Spleen (tissue), 11 donors: Measurements from ENCODE around the gene BCAT1. TPM values are rescaled to one million over a fixed set of nuclear protein-coding genes. Genes with fewer than 3 reads are reported as not detected.
"Not testable (repeated sequence)": the region's sequence is repeated elsewhere in the genome, so short reads cannot be mapped to it uniquely, and the experiment has no call there.

ENCODE experiments used
- DNase-seq: peaks from one replicate; pipeline ENCODE4 v3.0.0-alpha.2; 2020
- H3K27ac ChIP-seq, 8 donors: fragments of 200-600 bp; sonication (generic) in 7 of 8; 1 replicate in 4 of 8; 2 replicates in 4 of 8; pipeline versions ENCODE4 v1.5.0 to v1.8.0; 2016 to 2021; ENCODE audit warnings: inconsistent platforms in 4 of 8, mild to moderate bottlenecking in 4 of 8, moderate library complexity in 1 of 8
- H3K27me3 ChIP-seq, 7 donors: fragments of 200-600 bp; sonication (generic) in 6 of 7; replicated peaks in 1 of 7; 1 replicate in 4 of 7; 2 replicates in 3 of 7; pipeline versions ENCODE4 v1.5.0 to v1.8.0; 2016 to 2021; ENCODE audit warnings: inconsistent platforms in 3 of 7, mild to moderate bottlenecking in 1 of 7
- H3K36me3 ChIP-seq, 6 donors: fragments of 200-600 bp; sonication (generic) in 5 of 6; 1 replicate in 4 of 6; 2 replicates in 2 of 6; pipeline versions ENCODE4 v1.5.0 to v1.8.0; 2016 to 2021; ENCODE audit warnings: inconsistent platforms in 2 of 6
- H3K4me1 ChIP-seq, 6 donors: fragments of 200-600 bp; sonication (generic) in 5 of 6; 1 replicate in 3 of 6; 2 replicates in 3 of 6; pipeline versions ENCODE4 v1.5.0 to v1.8.0; 2016 to 2021; ENCODE audit warnings: inconsistent platforms in 3 of 6
- H3K4me3 ChIP-seq, 8 donors: fragments of 200-600 bp; sonication (generic) in 7 of 8; 1 replicate in 4 of 8; 2 replicates in 4 of 8; pipeline versions ENCODE4 v1.5.0 to v1.8.0; 2016 to 2021; ENCODE audit warnings: inconsistent platforms in 4 of 8, mild to moderate bottlenecking in 4 of 8, moderate library complexity in 2 of 8
- H3K9me3 ChIP-seq, 8 donors: fragments of 200-600 bp; sonication (generic) in 7 of 8; 1 replicate in 4 of 8; 2 replicates in 4 of 8; pipeline versions ENCODE4 v1.5.0 to v1.8.0; 2016 to 2021; ENCODE audit warnings: inconsistent platforms in 4 of 8
- POLR2A ChIP-seq, 3 donors: fragments of 450-650 bp; IDR thresholded peaks; one replicate each; pipeline ENCODE4 v1.5.1; 2017; ENCODE audit warnings: antibody characterized with exemption in 3 of 3, mild to moderate bottlenecking in 1 of 3
- POLR2AphosphoS5 ChIP-seq, 3 donors: sonication (generic); formaldehyde crosslinking; IDR thresholded peaks; one replicate each; pipeline ENCODE4 v1.5.1; 2017; ENCODE audit warnings: antibody characterized with exemption in 3 of 3
- WGBS, 5 donors: extraction: QIAGEN DNeasy Blood & Tissue Kit in 3 of 5; methylation state at CpG; one replicate each; pipeline versions ENCODE4 v1.1.5 to v1.1.7; 2013 to 2018; 5-methylcytosine and 5-hydroxymethylcytosine counted together
- intact Hi-C: fragments of 100-400 bp; cut with DNase I; formaldehyde crosslinking; loops from one replicate; pipeline ENCODE4 v1.15.0; 2023; ENCODE audit warnings: low total_unique reads
- polyA plus RNA-seq, 3 donors: library from polyadenylated mRNA; stranded (reverse); fragments of 200-250 nt; gene quantifications; one replicate each; pipeline ENCODE4 v1.2.1, GENCODE V29; 2013
- total RNA-seq, 7 donors: library from RNA; depleted of rRNA in 3 of 7; stranded (reverse); fragments of >200 nt in 3 of 7; fragmentation: NEBNext Ultra II Directional in 4 of 7; extraction: Animal tissue kit (Norgen Biotek cat#: 25700) in 4 of 7; gene quantifications; one replicate each; pipeline versions ENCODE4 v1.1.0 to v1.2.1, GENCODE V29; 2016 to 2021
- TF ChIP-seq, protein P1 (sequence below), 11 experiments: fragments of 200-600 bp in 7 of 11; fragments of 450-650 bp in 4 of 11; sonication (generic) in 4 of 11; IDR thresholded peaks in 8 of 11; conservative IDR thresholded peaks in 3 of 11; 1 replicate in 7 of 11; 2 replicates in 4 of 11; pipeline versions ENCODE4 v1.4.0 to v1.8.0; 2016 to 2021; ENCODE audit warnings: antibody characterized with exemption in 11 of 11, inconsistent platforms in 4 of 11, mild to moderate bottlenecking in 1 of 11
- donor health status: healthy with polysubstance abuse.
- donor health status: DM: no; HTN: no; CAD: no; lungs with moderate emphysema.
- donor health status: DM: no; HTN: no; CAD: no.
- donor health status: Bipolar disorder and iron deficiency.
- donor health status: healthy.
- donor health status: DM: no; HTN: no; CAD: no.
- donor health status: DM: yes; HTN: yes; CAD: no.

BCAT1 gene
- total and polyA plus RNA-seq, 10 donors: 0.54 to 18.4 (median 8.7) TPM

DNA sequence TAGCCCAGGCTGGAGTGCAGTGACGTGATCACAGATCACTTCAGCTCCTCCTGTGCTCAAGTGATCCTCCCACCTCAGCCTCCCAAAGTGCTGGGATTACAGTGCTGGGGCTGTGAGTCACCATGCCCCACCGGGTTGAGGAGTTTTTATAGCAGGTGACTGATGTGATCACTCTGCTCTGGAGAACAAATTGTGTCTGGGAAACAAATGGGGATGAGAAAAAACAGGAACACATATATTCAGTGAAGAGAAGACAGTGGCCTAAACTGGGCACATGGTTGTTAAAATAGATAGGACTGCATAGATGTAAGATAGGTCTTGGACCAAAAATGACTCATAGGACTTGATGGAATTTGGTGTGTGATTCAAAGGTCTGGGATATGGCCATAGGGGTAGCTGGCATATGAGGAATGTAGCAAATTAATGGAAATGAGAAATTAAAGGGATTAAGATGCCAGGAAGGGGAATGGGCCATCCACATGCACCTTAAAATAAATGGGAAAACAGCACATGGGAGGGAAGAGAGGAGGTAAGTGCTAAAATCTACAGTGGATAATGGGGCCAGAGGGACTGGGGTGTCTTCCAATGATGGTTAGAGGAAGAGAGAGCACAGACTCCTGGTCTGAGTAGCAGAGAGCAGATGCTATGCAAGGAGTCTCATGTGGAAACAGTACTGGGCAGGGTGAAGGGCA, 11.2 kb downstream of the BCAT1 start:
- no peaks in the 10 kb centered on the region for H3K36me3 ChIP-seq
- no peak overlapping the region for H3K4me3 ChIP-seq
- WGBS, 5 donors: 53 to 78% (median 77%) methylated on average over 2 of the region's 2 CpGs
- no peaks in the 10 kb centered on the region for H3K4me1 ChIP-seq
- H3K9me3 ChIP-seq: no peaks in the 10 kb centered on the region
- no peak for DNase-seq
- H3K27ac ChIP-seq: no peak overlapping the region
- no peaks in the 10 kb centered on the region for H3K27me3 ChIP-seq
- intact Hi-C loops: no loop called here
- TF ChIP-seq, protein P1, sequence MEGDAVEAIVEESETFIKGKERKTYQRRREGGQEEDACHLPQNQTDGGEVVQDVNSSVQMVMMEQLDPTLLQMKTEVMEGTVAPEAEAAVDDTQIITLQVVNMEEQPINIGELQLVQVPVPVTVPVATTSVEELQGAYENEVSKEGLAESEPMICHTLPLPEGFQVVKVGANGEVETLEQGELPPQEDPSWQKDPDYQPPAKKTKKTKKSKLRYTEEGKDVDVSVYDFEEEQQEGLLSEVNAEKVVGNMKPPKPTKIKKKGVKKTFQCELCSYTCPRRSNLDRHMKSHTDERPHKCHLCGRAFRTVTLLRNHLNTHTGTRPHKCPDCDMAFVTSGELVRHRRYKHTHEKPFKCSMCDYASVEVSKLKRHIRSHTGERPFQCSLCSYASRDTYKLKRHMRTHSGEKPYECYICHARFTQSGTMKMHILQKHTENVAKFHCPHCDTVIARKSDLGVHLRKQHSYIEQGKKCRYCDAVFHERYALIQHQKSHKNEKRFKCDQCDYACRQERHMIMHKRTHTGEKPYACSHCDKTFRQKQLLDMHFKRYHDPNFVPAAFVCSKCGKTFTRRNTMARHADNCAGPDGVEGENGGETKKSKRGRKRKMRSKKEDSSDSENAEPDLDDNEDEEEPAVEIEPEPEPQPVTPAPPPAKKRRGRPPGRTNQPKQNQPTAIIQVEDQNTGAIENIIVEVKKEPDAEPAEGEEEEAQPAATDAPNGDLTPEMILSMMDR (IDR thresholded peaks at IDR 0.05 in 8 of 11, conservative IDR thresholded peaks at IDR 0.05 in 3 of 11): no peak
- no peak for TF ChIP-seq POLR2A (IDR thresholded peaks at IDR 0.05)
- no peak for TF ChIP-seq POLR2AphosphoS5 (IDR thresholded peaks at IDR 0.05)

DNA sequence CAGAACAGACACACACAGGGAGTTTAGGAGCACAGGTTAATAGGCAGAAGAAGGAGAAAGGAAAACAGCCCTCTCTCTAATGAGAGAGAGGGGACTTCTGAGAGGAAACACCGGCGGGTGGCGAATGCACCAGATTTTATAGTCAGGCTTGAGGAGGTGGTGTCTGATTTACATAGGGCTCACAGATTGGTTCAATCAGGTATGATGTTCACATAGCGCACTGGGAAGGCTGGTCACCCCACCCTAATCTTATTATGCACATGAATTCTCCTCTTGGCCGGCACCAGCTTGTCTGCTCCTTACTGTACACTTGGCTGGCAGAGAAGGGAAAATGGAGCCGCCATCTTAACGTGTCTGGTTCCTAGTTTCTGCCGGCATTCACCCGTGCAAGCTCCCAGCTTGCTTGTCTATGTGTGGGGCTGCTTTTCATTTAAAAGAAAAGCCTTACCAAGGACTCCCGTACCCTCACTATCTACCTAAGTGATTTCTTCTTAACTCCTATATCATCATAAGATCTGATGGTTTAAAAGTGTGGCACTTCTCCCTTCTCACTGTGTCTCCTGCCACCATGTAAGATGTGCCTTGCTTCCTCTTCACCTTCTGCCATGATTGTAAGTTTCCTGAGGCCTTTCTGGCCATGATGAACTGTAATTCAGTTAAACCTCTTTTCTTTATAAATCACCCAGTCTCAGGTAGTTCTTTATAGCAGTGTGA, 15.1 kb downstream of the BCAT1 start:
- H3K27me3 ChIP-seq: no peaks in the 10 kb centered on the region
- H3K4me1 ChIP-seq: peaks cover 0 to 13% (median 5%) of the 10 kb centered on the region in 6 donors
- no peak for TF ChIP-seq POLR2AphosphoS5 (IDR thresholded peaks at IDR 0.05)
- no peak for TF ChIP-seq POLR2A (IDR thresholded peaks at IDR 0.05)
- TF ChIP-seq, protein P1 (IDR thresholded peaks at IDR 0.05 in 8 of 11, conservative IDR thresholded peaks at IDR 0.05 in 3 of 11): no peak
- DNase-seq: no peak
- H3K27ac ChIP-seq: no peak overlapping the region
- H3K4me3 ChIP-seq: no peak overlapping the region
- no peaks in the 10 kb centered on the region for H3K36me3 ChIP-seq
- no peaks in the 10 kb centered on the region for H3K9me3 ChIP-seq
- intact Hi-C loops: no loop called here
- 83 to 92% (median 89%) methylated on average over 10 of the region's 10 CpGs for WGBS, 5 donors

DNA sequence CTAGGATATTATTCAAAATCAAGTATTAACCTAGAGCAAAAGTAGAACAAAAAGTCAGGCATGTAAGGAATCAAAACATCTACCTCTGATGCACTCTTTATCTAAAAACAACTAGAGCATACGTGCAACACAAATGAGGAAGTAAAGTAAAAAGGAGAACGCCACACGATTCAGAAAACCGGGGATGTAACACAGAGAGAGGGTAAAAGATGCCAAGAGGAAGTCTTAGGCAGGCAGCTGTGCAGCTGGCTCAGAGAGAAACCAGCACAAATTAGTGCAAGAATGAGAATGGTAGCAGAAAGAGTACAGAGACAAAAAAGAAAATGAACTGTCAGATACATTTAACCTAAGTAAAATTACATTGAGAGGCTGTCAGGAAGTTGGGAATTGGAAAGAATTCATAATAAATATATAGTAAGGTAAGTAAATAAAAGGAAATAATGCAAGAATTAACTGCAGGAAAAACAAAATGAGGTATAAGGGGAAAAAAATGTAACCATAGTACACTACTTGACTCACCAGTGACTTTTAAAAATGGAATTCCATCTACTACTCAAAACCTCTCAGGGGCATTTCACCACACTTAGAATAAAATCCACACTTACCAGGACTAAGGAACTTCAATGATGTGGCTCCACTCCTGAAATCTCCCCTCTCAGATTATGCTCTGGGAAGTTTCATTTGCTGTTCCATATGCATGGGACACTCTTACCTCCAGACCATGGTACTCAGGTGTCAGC, 17.1 kb downstream of the BCAT1 start:
- H3K36me3 ChIP-seq: no peaks in the 10 kb centered on the region
- no peak overlapping the region for H3K4me3 ChIP-seq
- TF ChIP-seq POLR2AphosphoS5 (IDR thresholded peaks at IDR 0.05) (peak in 1 of 3 donors; percentile 13), POLR2A (IDR thresholded peaks at IDR 0.05) (no peak)
- H3K4me1 ChIP-seq: peaks cover 0 to 13% (median 5%) of the 10 kb centered on the region in 6 donors
- WGBS, 5 donors: 16 to 37% (median 25%) methylated on average over 4 of the region's 4 CpGs
- no peak for DNase-seq
- H3K27ac ChIP-seq: peak overlapping the region in 2 of 8 donors; percentile 23 to 26
- intact Hi-C loops: no loop called here
- no peaks in the 10 kb centered on the region for H3K9me3 ChIP-seq
- no peaks in the 10 kb centered on the region for H3K27me3 ChIP-seq

DNA sequence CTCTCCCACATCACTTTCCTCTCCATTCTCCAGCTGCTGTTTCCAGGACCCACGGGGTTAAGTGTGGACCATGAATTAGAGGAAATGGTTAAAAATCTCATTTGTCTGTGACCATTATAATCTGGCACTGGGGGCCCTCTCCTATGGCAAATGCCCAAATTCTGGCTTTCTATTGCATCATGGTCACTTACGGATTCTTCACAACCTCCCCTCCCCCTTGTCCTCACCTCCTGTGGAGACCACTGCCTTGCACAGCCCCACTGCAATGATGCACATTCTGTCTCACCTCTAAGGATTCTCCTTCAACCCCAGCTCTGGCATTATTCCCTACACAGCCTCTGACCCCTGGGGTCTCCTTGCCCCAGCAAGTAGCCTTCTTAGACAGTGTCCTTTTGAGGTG, 18.9 kb downstream of the BCAT1 start:
- no peak overlapping the region for H3K4me3 ChIP-seq
- peaks cover 0 to 4% (median 0%) of the 10 kb centered on the region in 8 donors for H3K9me3 ChIP-seq
- WGBS, 5 donors: 57 to 79% (median 65%) methylated on average over 2 of the region's 2 CpGs
- H3K4me1 ChIP-seq: peaks cover 0 to 13% (median 5%) of the 10 kb centered on the region in 6 donors
- no peak for TF ChIP-seq POLR2AphosphoS5 (IDR thresholded peaks at IDR 0.05)
- no peak for TF ChIP-seq POLR2A (IDR thresholded peaks at IDR 0.05)
- TF ChIP-seq, protein P1 (IDR thresholded peaks at IDR 0.05 in 8 of 11, conservative IDR thresholded peaks at IDR 0.05 in 3 of 11): no peak
- DNase-seq: no peak
- no peak overlapping the region for H3K27ac ChIP-seq
- H3K27me3 ChIP-seq: no peaks in the 10 kb centered on the region
- intact Hi-C loops: no loop called here
- H3K36me3 ChIP-seq: no peaks in the 10 kb centered on the region

DNA sequence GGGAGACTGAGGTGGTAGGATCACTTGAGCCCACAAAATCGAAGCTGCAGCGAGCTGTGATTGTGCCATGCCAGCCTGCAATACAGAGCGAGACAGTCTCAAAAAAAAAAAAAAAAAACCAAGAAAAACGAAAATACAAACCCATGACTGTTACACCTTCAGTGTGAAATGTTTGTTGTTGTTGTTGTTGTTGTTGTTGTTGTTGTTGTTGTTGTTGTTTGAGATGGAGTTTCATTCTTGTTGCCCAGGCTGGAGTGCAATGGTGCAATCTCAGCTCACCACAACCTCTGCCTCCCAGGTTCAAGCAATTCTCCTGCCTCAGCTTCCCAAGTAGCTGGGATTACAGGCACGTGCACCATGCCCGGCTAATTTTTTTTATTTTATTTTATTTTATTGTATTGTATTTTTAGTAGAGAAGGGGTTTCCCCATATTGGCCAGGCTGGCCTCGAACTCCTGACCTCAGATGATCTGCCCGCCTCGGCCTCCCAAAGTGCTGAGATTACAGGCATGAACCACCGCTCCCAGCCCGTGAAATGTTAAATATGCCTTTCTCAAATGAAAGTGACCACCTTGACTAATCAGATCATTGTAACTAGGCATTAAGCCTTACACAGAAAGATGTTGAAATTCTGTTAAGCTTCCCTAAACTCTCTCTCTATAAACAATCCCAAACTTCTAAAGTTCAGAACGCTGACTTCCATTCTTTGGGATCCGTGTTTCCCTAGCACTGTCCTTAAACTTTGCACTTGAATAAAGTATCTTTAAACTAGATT, 20.2 kb downstream of the BCAT1 start:
- peaks cover 0 to 13% (median 5%) of the 10 kb centered on the region in 6 donors for H3K4me1 ChIP-seq
- intact Hi-C loops, H3K27ac ChIP-seq, H3K27me3 ChIP-seq, H3K9me3 ChIP-seq, H3K4me3 ChIP-seq, DNase-seq, H3K36me3 ChIP-seq: not testable (repeated sequence)
- 81 to 86% (median 84%) methylated on average over 13 of the region's 13 CpGs for WGBS, 5 donors
